ENCODE data around the gene SPATA46.
"Not testable (repeated sequence)": the region's sequence is repeated elsewhere in the genome, so short reads cannot be mapped to it uniquely, and the experiment has no call there.

The SPATA46 gene

DNA sequence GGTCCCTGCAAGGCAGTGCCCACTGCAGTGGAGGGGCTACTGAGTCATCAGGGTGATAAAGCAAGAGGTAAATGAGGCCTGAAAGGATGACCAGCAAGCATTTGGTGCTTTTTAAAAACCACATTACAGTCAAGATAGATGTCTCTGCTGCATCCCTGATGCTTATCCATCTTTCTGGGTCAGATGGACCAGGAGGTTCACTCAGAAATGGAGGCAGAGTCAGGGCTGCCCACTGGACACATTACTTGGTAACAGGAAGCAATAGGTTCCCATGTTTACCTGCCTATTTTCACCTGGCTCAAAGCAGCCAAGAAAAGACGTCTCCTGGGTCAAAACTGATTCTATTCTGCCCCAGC lies 3.6 kb downstream of the SPATA46 start:
- DNase-seq, result no peak

DNA sequence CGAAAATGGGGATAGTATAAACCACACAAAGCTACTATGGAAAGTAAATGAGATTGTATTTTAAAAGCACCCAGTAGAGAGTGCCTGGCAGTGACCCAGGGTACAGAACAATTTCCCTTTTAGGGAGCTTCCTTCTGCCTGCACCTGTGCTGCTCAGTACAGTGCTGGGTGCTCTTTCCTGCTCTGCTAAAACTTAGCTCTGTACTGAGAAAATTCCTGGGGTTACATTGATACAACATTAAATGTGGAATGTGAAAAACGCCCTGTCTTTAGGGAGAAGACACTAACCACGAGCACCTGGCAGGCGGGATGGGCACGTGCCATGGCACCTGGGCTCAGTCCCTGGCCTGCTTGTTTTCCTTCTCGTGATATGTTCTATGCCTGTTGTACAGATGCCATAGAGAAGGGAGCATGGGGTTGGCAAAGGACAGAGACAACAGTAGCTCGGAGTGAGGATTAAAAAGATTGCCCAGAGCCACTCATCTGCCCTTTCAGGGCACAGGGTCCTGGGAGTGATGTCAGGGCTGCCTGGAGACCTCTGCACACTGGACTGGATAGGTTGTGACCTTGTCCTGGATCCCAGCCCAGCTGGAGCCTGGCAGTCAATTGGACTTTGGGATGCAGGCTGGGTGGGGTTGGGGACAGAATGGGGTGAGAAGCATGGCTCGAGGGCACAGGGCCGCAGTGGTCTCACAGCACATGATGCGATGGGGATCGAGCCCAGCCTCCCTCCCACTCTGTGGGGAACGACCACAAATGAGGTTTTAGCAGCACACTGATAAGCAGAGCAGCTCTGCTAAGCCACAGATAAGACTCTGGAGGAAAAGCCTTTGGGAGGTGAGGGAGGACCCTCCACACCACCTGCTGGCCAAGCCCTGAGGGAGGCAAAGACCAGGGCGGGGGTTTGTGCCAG lies 4.2 kb downstream of the SPATA46 start:
- no peak for DNase-seq

DNA sequence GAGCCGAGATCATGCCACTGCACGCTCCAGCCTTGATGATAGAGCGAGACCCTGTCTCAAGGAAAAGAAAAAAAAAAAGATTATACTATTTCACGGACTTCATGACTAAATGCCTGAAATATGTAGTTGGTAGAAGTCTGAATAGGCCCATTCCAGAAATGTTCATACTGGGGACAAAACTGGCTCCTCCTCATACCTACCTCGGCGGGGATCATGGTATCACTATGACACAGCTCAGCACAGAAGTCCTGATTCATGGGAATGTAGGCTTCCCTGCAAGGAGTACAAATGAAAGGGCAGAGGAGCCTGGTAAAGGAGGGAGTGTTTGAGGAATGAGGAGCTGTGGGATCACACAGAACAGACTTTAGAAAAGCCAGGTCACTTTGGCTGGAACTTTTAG lies 5.0 kb downstream of the SPATA46 start:
- no peak for DNase-seq

DNA sequence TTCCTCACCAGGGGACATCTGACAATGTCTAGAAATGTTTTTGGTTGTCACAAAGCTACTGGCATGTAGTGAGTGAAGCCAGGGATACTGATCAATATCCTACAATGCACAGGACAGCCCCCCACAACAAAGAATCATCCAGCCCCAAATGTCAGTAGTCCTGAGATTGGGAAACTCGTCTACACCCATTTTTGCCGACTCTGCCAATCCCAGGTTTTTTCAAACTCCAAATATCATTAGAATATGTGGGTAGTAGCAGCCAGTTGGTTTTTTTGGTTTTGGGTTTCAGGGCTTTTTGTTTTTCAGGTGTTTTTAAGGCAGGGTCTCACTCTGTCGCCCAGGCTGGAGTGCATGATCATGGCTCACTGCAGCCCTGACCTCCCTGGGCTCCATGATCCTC lies 5.9 kb downstream of the SPATA46 start:
- no peak for DNase-seq

DNA sequence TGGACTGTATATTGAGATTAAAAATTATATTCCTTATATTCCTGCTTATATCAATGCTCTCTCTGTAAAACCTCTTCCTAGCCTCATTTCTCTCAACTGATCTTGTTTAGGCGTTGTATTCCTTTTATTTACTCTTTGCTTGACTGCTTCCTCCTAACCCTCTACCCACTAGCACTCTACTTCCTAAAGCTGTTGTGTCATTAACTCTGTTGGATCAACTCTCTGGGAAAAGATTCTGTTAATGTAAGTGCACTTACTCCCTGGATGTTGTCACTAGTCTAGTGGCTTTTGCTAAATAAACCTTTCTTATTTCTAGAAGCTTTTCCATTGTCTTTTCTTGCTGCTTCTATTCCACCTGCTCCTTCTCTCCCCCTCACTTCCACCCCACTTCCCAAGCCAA lies 6.5 kb downstream of the SPATA46 start:
- DNase-seq, result no peak

DNA sequence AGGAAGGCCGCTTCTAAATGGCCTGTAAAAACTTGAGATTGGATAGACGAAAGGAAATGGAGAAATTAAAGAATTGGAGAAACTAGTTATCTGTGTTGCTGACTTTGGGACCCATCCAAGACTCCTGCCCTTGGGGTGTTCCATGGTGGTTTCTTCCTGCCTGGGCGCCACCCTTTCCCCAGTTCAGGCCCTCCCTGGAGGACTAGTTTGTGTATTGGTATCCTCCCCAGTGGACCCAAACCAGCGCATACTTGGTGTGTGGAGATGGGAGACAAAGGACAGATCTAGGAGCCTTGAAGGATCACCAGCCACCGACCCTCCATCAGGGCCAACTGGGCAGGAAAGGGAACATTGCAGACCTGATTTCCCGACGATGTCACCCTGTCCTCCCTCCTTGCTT lies 7.1 kb downstream of the SPATA46 start:
- DNase-seq, result no peak

DNA sequence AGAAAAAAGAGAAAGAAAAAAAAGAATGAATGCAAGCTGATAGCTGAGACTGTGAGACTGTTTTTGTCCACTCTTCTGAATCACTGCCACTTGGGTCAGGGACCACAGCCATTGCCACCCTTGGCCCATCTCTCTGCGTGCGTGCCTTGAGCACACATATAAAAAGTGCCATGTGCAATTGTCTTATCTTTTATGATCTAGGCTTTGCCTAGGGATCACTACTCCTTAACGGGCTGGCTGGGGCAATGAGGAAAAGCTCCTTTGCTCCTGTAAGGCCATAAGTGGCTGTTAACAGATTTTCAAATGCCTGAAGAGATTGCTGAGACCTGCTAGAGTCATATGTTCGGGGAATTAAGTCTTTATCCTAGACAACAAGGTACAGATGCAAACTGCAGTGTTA lies 8.2 kb downstream of the SPATA46 start:
- no peak for DNase-seq

DNA sequence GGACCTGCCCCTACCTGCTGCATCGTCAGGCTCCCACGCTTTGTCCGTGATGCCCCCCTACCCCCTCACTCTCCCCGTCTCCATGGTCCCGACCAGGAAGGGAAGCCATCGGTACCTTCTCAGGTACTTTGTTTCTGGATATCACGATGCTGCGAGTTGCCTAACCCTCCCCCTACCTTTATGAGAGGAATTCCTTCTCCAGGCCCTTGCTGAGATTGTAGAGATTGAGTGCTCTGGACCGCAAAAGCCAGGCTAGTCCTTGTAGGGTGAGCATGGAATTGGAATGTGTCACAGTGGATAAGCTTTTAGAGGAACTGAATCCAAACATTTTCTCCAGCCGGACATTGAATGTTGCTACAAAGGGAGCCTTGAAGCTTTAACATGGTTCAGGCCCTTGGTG lies 8.9 kb downstream of the SPATA46 start:
- no peak for DNase-seq

DNA sequence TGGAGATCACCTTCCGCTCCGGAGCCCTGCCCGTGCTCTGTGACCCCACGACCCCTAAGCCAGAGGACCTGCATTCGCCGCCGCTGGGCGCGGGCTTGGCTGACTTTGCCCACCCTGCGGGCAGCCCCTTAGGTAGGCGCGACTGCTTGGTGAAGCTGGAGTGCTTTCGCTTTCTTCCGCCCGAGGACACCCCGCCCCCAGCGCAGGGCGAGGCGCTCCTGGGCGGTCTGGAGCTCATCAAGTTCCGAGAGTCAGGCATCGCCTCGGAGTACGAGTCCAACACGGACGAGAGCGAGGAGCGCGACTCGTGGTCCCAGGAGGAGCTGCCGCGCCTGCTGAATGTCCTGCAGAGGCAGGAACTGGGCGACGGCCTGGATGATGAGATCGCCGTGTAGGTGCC lies 9.6 kb downstream of the SPATA46 start:
- no peak for DNase-seq

DNA sequence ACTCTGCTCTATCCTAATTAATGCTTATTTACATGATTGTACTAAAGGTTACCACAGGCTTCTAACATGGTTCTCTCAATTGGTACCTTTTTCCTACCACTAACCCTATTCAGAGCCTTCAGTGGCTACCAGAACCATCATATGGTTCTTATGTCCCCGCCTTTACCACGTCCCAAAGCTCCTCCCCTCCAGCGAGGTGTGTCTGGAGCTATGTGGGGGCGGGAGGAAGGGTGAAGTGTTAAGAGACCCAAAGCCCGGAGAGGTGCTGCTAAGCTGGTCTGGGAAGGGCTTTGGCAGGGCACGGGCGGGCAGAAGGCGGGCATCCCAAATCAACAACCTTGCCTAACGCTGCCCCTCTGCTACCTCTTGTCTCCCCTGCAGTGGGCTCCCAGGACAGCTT lies 10.0 kb downstream of the SPATA46 start:
- DNase-seq, result no peak

DNA sequence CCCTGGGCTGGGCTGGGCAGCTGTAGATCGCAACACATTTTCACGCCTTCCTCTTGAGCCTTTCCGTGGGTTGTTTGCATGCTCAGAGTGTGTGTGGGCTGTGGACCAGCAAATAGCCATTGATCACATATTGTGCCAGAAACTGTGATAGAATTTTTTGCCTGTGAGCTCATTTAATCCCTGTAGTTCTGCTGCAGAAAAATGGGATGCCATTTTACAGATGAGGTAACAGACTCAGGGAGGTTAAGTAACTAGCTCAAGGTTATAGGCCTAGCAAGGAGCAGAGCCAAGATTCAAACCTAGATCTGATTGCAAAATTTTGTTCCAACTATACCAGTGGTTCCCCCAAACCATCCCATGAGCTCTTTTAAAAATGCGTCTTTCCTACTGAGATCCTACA lies 10.5 kb downstream of the SPATA46 start:
- no peak for DNase-seq

DNA sequence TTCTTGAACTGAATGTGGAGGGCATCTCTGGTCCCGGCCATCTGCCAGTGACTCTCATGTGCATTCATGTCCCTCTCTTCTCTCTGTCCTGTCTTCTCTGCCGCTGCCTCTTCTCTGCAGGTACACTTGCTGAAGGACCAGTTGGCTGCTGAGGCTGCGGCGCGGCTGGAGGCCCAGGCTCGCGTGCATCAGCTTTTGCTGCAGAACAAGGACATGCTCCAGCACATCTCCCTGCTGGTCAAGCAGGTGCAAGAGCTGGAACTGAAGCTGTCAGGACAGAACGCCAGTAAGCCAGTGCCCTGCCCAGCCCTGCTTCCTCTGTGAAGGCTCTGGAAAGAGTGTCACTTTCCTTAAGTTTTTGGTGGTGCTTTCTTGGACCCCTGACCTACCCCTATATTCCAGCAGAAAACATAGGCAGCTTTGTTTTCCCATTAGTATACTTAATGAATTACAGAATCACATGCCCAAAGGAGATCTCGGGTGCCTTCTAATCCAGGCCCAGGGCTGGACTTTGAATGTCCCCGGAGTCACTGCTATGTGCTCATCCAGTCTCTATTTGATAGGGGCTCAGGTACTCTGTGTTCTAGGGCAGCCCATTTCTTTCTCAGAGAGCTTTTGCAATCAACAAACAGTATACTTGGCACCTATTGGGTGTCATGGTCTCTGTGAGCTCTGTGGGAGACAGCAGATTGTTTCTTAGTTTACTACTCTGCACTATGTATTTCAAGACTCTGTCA lies 11.2 kb downstream of the SPATA46 start:
- no peak for DNase-seq

DNA sequence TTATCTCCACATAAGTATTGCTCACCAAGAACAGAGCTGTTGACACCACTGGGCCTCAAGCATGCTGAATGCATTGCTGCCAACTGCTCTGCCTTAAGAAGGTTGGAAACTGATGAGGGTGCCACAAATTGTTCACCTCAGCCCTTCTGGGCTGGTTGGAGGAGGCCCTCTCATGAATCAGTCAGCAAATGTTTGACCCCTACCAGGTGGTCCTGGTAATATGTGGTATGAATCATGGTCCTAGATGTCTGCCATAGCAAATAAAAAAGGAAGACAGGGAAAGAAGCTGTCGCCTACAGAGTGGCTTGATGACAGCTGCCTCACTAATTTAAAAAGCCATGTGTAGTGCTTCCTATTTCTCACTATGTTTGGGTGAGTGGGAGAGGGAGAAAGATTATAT lies 12.2 kb downstream of the SPATA46 start:
- DNase-seq, result no peak

DNA sequence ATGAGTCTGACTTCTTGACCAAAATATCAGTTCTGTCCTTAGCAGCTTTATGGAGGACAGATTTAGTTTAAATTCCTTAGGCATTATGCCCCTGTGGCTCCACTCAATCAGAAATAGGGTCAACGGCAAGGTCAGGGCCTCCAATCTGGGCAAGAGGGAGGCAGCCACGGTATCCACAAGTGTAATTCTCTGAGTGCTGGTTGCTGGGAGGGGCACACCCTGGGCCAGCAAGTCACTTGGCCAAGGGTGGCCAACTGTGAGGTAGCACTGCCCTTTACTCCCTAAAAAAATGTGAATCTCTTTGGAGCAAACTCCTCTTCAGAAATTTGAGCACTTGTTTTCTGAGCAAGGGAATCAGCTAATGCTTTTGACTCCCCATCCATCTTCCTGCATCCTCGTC lies 12.8 kb downstream of the SPATA46 start:
- no peak for DNase-seq

DNA sequence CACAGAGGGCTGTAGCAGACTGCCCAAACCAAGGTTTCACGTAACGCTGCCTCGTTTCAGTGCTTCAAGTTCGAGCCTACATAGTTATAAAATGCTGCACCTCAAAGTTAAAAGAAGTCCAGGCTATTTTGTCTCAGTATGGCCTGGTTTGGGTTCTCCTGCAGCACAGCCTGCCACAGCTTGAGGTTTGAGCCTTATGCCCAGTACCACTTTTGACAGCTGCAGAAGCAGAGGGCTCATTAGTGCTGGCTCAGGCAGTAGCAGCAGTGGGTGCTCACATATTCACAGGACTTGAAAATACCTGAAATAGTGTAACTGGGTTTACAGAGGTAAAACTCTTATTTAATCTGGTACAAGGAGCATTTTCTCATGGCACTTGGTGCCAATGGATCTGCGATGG lies 15.3 kb downstream of the SPATA46 start:
- no peak for DNase-seq

DNA sequence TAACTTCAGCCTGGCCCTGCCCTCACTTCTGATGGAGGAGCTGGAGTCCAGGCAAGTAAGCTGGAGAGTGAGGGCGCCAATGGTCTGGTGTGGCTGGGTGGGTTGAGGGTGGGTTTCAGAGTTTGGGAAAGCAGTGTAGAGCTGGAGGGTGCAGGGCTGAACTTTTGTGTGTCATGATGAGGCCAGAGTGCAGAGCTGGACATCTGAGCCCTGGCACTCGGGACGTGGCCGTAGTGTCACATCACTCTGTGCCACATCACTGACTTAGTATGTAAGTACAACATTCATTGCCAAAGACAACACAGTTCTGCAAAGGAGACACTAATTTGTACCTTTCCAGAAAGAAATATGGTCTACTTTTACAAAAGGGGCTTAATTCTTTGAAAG lies 15.8 kb downstream of the SPATA46 start:
- no peak for DNase-seq

DNA sequence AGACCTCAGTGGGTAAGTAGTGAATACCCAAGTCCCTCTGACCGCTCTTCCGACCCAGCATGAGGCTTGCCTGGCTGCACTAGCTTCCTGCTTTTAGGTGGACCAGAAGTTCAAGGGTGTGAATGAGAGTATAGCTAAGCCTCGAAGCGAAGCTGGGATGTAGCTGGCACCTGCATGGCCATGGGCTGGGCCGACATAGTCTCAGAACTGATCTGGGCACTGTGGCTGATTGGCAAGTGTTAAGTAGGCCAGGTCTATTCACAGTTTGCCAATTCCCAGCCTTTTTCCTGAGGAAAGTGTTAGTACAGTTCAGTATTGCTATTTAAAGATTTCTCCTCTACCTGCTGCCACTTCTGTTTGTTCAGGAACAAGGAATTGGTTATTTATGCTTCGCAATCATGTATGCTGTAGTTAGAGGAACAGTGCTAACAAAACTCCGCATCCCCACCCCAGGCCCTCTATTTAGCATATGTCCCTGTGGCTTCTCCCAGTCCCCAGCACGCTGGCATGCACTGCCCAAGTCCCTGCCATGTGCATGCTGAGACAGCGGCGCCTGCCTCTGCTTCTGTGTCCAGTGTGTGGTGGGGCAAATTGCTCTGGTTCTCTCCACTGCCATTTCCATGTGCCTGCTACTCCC lies 16.3 kb downstream of the SPATA46 start:
- DNase-seq, result no peak

DNA sequence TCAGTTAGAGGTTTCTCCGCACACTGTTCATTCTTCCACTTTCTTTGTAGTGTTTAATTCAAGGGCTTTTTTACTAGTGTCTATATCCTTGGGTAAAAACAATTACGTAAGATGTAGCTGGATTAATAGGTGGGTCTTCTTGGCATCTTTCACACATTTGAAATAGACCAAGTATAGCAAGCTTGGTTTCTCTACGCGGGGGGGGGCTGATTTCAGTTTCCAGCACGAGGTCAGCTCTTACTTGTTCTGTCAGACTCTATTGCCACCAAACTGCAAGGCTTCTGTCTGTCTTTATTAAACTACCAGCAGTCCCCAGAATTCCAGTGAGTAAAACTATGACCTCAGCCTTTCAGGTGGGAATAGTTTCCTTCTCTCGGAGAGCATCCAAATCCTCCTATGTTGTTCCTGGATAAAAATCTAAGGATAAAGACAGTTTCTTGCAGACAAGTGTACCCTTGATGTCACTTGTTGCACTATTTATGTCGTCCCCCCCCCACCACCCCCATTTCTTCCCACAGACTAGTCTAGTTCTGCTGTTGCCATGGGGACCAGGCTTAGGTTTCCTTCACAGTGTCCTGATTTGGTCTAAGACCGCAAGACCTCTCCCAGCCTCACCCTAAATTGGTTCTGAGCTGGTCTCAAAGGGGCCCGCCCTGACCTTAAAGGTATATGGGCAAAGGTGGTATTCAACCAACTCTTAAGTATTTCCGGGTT lies 17.0 kb downstream of the SPATA46 start:
- no peak for DNase-seq

DNA sequence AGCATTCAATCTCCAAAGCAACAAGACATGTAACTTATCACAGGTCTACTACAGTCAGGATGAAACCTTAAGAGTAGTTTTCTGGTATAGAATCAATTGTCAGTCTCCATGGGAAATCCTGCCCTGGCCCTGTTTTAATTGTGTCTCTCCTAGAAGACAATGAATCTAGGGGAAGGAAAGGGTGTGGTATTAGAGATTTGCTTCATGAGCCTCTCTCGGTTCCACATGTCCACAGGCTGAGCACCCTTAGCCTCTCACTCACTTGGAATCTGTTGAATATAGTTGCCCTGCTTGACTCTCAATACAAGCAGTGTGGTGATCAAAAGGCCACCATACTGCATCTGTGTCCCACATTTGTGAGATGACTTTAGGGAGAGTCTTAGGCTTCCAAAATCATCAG lies 17.7 kb downstream of the SPATA46 start:
- DNase-seq, result no peak

DNA sequence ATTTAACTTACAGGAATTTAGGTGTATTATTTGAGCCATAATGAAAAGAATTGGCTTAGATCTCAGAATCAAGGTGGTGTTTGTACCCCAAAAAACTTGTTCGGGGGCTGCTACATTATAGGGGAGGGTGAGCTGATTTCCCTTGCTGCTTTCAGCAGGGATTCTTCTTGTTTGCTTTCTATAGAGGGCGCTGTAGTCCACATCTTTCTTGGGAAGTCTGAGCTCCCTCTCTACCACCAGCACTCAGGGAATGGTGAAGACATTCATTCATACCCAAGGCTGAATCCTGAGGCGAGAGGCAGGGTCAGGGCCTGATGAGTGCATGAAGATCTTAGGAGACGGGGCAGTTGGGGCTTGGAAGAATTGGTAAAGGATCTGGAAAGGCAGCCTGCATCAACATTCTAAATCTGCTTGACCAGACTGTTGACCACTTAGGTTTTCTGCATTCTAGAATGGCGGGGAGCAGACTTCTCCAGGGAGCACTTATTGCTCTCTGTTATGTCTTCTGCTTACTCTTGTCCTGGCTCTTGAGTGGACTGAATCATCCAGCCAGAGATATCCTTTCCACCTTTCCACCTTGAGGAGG lies 18.9 kb downstream of the SPATA46 start:
- no peak for DNase-seq

DNA sequence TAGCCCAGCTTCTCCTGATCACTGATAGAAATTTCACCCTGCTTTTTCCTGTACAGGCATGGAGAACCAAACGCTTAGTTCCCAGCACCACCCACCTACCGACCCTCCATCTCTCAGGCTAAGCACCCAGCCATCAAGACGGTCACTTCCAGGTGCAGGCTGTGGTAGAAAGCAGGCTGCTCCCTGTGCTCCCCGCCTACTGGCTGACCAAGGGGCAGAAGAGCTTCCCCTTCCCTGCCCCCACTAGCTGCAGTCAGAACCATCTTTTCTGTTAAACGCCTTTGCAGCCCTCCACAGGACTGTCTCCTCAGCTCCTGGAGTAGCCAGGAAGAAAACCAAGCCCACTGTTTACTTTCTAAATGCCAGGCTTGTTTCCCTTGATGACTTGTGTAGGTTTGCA lies 23.0 kb downstream of the SPATA46 start:
- DNase-seq, result no peak

DNA sequence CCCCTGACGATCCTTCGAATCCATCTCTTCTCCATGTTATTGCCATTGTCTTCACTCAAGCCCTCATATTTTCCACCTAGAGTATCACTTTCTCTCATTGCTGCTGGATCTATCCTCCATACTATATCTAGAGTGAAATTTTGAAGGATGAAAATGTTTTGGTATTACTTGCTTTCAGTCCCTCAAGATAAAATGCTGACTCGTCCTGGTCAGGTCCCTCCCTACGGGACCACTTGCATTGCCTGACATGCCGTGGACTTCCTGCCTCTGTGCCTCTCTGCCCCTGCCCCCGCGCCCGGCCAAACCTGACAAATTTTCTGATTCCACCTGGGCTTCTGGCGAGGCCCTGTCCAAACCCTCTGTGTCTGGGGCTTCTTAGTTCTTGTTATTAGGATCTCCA lies 23.6 kb downstream of the SPATA46 start:
- no peak for DNase-seq

DNA sequence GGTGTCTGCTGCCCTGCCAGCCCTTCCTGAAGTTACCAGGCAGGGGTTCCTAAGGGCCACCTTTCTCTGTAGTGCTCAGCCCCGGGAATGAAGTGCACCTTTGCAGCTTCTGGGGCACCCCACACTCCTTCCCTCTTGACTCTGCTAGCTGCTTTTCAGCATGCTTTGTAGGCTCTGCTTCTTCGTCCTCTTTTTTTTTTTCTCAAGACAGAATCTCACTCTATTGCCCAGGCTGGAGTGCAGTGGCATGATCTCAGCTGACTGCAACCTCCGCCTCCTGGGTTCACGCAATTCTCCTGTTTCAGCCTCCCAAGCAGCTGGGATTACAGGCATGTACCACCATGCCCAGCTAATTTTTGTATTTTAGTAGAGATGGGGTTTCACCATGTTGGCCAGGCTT lies 24.8 kb downstream of the SPATA46 start:
- not testable (repeated sequence) for DNase-seq
